Amygdala (tissue), 56 donors: ENCODE results near the gene SLBP.
A peak's percentile ranks its signal among the peaks of the same experiment; 100 is the strongest.

Source experiments
- DNase-seq, 56 donors: peaks; one replicate each; lab custom pipeline; 2025; lab: John Stamatoyannopoulos, UW

SLBP gene

DNA sequence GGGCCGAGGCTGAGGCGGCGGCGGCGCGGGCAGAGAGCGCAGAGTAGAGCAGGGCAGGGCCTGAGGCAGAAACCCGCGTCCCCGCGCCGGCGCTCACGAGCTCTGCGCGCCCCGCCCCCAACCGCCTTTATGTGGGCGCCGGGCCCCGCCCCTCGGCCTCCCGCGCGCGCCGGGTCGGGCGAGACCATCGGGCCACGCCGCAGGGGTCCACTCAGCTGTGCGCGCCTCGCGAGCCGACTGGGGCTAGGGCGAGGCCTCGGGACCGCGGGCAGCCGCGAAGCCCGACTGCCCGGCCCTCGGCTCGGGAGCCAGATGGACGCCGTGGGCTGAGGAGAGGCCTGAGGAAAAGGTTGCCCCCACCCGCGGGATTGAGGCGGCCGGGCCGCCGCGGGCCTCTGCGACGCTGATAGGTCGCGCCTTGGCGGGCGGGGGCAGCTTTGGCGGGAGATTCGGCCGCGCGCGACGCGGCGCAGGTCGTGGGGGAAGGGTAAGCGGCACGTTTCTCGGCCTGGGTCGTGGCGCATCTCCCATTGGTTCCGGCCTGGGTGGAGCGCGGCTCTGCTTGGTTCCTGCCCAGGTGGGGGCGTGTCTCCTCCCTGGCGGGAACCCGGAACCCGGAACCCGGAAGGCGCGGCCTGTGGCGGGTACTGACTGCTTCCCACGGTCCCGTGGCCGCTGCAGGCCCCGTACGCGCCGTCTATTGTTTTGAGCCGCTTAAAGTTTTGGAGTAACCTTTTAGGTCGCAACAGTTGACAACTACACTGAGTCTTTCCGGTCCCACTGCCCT, at the start of gene SLBP:
Gene SLBP, minus strand, starts transcription at position 104 of the 787 bp plus-strand sequence. CDS start 131 bp downstream, outside the sequence.
- DNase-seq = peak; percentile 40 to 95 (median 80)

DNA sequence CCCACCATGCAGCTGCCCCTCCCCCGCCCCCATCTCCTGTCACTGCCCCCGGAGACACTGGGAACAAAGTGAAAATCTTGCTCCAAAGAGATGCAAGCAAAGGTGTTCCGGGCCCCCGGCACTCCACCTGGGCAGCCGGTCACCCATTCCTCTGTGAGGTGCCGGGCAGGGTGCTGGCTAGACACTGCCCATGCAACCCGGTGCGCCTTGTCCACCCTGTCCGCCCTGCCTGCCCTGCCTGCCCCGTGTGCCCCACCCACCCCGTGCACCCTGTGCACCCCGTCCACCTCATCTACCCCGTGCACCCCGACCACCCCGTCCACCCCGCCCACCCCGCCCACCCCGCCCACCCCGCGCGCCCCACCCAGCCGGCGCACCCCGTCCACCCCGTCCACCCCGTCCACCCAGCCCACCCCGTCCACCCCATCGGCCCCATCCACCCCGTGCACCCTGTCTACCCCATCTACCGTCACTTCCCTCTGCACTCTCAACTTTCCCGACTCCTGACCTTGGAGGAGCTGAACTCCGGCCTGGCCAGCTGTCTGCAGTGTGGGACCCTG, 49.1 kb upstream of the SLBP start:
- no peak for DNase-seq

DNA sequence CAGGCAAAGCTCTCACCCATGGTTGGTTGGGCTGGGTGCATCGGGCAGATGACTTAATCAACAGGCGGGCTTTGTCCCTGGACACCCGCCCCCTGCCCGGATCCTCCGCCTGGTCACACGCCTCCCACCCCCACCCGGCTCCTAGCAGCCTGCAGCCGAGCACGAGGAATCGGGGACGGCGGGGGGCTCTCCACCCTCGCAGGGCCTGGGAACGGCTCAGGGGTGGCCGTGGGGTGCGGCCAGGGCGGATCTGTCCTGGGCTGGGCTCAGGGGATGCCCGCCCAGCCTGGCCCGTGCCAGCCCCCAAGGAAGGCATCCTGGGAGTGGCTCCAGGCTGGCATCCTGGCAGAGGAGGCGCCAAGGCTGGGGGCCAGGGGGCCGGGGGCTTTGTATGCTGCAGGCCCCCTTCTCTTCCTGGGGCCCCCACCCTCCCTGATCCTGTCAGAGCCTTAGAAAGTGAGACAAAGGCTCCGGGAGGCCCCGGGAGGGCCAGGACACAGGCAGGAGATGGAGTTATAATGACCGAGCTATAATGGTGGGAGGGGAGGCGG, 48.5 kb upstream of the SLBP start:
- peak in 4 of 56 donors; percentile 12 to 38 (median 26) for DNase-seq

DNA sequence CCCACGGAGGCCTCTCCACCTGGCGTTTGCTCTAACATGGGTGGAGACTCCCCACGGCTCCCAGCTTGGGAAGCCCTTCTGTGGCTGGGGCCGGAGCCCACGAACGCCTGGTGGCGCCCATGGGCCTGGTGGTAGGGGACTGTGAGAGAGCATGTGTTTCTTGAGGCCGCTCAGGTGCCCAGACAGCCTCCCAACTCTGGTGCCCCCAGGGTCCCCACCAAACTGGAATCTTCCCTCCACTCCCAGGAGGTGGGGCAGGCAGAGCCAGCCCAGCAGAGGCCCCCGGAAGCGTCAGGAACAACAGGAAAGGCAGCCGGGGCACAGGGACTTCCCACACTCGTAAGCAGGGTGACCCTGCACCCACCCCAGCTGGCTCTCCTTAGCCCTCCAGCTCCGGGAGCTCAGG, 47.7 kb upstream of the SLBP start:
- no peak for DNase-seq

DNA sequence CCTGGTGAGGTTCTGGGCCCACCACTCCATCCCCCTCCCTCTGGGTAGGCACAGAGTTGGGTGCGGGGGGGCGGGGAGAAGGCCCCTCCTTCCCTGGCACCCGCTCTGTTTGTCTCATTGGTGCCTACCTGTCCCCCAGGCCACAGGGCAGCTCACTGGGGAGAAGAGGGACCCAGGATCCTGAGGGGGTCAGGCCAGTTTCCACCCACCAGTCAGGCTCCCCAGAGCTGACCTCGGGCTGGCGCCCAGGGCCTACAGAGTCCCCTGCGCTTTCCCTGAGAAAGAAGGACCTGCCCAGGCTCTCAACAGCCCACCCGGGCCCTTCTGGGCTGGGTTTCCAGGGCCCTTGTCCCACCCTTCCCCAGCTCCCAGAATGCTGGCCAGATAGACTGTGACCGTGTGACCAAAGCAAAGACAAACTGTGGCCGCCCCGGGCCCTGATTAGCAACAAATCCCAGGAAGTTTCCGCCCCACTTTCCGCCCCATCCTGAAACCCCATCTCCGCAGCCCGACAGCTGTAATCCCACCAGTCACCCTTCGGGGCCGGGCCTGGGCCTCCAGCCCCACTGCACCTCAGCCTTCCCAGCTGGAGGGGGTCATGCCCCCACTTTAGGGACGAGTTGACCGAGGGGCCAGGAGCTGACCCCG, 47.2 kb upstream of the SLBP start:
- no peak for DNase-seq

DNA sequence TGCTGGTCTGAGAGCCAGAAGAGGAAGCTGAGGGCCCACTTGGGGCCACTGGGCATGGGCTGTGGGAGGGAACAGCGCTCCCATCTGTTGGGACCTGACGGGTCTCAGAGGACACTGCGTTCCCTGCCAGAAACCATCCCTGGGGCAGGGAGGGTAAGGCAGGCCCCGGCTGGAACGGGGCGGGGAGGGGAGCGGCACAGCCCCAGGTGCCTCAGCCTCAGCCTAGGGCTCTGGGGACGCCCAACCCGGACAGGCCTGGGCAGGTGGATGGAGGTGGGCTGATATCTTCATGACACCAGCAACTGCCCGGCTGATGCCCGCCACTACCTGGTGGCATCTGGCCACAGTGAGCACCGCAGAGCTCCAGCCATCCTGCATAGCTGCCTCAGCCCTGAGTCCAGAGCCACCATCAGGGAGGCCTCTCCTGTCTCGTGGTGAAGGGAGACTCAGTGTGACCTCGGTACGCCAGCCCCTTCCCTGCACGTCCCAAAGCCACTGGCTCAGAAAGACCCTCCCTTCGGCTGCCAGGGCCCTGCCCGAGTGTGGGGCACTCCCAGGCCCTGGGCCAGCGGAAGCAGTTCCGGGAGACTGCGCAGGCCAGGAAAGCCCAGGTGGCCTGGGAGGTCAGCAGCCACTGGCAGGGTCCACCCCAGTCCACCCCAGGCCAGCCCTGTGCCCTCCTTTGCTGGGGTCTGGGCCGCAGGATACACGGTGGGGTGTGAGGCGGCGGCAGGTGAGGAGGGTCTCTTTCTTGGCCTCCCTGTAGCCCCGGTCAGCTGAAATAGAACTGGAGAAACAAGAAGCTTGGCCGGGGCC, 46.4 kb upstream of the SLBP start:
- DNase-seq = no peak

DNA sequence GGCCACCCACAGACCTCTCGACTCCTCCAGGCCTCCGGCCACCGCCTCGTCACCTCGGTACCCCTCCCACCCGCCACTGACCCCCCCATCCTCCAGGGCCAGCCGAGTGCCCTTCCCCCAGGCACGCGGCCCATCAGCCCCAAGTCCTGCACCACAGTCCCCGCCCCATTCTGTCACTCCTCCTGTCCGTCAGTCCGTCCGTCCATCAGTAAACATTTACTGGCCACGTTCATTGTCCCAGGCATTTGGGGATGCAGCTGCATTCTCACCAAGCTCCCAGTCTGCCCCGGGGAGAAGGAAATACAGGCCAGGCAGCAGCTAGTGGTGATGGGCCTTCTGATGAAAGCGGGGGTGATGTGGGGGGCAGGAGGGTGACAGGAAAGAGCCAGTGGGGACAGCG, 45.7 kb upstream of the SLBP start:
- DNase-seq = no peak

DNA sequence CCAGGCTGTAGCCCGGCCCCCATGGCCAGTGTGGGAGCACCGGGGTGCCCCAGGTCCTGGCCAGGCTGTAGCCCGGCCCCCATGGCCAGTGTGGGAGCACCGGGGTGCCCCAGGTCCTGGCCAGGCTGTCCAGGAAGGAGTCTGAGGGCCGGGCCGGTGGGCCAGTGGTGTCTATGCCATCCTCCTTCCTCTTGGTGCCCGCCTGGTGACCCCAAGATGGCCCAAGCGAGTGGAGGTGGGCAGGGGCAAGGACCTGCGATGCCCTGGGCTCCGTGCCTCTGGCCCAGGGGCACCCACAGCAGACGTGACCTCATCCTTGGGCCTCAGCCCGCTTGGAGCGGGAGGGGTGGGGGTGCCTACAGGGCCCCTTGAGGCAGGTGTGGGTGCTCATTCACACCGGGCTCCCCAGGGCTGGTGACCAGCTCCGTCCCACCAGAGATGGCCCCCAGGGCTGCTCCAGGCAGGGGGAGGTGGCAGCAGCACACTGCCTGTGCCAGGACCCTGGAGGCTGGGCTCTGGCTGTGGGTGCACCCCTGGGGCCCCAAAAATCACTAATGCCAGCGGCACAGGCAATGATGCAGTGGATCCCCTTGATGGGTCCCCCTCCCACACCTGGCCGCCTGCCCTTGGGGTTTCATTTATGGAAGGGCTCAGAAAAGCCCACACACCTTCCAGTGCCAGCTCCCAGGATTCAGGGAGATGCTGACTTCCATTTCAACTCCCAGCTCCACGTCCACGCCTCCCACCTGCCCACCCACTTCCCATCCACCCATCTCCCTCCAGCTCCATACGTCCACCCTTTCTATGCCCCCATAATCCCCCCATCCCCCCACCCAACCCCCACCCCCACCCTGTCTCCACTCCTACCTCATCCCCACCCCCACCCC, 45.0 kb upstream of the SLBP start:
- DNase-seq = no peak

DNA sequence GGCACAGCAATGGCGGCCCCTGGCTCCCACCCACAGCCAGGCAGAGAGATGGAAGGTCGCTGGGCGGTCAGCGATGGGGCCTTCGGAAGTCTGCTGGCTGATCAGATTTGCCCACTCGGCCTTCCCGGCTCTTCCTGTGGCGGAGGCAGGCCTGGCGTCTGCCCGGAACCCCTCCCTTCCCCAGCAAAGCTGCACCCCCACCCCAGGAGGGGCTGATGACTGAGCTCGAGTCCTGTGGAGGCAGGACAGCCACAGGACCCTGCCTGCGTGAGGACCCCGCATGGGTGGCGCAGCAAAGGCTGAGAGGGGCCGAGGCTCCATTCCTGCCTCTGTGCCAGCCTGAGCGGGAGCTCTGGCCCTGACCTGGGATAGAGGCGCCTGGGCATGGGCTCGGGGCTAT, 44.0 kb upstream of the SLBP start:
- no peak for DNase-seq

DNA sequence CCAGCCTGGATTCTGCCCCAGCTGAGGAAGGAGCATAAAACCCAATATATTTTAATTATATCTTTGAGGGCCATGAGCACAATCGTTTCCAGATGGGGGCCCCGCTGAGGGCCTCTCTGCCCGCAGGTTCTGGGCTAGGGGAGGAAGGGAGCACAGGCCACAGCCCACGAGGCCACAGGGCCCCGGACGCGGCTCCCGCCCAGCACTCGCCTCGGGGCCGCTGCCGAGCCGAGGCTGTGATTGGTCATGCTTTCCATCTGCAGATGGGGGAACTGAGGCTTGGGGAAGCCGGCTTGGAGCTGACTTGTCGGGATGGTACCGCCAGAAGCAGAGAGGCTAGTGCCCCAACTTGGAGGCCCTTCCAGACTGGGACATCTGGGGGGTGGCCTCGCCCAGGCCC, 43.2 kb upstream of the SLBP start:
- no peak for DNase-seq

DNA sequence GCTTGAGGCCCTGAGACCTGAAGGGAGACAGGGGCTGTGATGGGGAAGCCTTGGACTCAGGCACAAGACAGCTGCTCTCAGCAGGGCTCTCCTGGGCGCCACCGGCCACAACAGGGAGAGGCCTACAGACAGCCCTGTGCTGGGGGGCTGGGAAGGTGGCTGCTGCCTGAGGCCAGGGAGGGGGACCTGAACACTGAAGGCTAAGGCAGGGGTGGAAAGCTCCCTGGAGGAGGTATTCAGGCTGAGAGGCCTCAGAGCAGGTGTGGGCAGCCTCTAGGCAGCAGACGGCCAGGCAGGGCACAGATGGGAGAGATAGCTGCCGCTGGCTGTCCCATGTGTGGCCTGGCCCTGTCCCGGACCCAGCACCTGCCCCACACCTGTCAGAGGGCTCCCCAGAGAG, 42.2 kb upstream of the SLBP start:
- no peak for DNase-seq

DNA sequence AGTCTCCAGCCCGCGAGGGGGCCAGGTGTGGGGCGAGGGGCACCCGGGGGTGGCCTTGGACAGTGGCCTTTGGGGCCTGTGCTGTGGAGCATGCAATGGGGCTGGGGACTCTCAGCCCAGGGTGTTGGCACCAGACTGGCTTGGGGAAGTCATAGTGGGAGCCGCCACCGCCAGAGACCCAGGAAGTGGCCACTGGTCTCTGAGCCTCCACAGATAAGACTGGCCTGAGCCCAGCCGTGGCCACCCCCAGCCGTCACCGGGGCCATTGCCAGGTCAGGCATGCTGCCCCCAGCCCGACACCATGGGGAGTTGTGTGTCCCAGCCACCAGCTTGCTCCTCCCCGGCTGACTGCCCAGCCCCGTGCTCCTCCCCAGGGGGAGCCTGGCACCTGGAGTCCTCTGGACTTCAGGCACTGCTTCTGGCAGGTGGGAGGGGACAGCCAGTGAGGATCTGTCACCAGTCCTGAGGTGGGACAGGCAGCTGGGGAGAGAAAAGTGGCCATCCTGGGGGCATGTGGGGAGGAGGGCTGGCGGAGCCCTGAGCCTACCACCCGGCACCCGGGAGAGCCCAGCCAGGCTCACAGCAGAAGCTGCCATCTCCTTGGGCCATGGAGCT, 41.7 kb upstream of the SLBP start:
- no peak for DNase-seq

DNA sequence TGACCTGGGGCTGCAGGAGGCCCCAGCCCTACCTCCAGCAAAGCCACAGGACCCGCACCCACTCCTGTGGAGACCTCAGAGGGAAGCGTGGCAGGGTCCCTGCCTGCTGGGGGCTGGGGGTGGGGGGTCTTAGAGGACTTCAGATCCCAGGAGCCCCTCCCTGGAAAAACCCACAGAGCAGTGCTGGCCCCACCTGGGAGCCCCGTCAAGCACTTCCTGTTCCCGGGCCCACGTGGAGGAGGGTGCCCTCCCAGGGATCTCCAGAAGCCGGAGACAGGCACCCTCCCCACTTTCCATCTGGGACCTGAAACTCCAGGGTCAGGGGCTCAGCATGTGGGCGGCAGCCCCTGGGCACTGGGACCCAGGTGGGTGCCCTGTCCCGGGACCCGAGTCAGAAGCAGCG, 41.2 kb upstream of the SLBP start:
- no peak for DNase-seq

DNA sequence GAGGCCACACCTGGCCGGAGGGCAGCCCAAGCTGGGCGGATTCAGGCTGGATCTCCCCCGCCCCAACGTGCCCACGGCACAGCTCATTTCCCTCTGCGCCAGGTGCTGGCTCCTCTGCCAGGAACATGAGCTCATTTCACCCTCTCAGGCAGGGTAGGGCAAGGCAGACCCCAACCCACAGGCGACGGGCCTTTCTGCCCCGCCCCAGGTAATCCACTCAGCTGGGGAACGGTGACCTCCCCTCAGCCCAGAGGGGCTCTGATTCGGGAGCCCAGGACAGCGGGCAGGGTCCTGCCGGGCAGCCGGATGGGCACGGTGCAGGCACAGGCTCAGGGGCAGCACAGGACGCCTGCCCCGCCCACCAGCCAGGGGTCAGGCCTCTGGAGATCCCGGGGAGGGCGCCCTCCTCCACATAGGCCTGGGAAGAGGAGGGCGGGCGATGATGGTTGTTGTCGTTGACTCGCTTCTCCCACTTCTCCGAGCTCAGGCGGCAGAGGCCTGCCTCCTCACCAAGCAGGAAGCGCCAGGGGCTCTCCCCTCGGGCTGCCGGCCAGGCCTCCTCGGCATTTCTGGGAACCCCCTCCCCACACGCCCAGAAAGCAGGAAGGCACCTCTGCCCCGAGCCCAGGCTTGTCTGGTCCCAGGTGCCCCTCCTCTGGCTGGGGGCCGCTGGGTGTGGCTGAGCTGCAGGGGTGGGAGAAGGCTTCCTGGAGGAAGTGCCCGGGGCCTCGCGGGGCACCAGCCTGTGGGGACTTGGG, 40.3 kb upstream of the SLBP start:
- DNase-seq = no peak

DNA sequence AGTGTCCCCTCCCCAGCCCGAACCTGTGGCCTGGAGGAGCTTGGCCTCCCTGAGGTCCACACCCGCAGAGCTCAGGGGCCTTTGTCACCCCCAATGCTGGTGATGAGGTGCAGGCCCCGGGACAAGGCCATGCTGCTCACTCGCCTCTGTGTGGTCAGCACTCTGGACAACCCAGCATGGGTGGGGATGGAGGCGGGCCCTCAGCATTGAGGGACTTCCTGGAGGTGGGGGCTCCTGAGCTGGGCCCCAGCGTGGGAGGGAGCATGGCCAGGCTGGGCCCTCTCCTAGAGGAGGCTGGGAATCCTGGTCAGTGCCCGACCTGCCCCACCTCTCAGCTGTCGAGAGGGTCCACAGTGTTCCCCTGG, 39.8 kb upstream of the SLBP start:
- DNase-seq = no peak

DNA sequence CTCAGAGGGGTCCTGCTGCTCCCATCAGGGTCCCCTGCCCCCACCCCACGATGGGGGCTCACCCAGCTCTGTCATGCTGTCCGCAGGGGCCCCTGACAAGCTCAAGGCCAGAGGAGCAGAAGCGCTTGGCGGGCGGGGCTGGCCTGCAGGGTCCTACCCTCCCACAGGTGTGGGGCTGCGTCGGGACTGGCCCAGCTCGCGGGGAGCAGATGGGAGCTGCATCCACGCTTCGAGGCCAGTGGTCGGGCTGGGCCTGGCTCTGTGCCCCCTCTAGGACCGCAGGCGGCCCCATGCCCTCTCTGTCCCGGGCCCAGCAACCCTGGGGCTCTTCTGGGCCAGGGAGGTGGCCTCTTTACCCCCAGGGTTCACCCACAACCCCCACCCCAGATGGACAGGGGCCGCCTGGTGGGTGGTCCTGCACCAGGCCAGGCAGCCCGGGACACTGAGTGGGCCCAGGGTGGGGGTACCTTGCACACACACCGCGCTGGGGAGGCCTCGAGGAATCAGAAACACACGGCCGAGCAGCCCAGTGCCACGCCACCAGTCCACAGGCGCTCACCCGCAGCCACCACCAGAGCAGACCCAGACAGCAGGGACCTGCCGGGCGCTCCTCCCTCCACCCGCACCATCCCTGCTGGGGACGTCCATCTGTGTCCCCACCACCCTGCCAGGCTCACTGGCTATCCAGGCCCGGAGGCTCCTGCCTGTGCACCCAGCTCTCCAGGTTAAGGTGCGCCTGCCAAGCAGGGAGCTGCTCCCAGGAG, 39.2 kb upstream of the SLBP start:
- DNase-seq = no peak

DNA sequence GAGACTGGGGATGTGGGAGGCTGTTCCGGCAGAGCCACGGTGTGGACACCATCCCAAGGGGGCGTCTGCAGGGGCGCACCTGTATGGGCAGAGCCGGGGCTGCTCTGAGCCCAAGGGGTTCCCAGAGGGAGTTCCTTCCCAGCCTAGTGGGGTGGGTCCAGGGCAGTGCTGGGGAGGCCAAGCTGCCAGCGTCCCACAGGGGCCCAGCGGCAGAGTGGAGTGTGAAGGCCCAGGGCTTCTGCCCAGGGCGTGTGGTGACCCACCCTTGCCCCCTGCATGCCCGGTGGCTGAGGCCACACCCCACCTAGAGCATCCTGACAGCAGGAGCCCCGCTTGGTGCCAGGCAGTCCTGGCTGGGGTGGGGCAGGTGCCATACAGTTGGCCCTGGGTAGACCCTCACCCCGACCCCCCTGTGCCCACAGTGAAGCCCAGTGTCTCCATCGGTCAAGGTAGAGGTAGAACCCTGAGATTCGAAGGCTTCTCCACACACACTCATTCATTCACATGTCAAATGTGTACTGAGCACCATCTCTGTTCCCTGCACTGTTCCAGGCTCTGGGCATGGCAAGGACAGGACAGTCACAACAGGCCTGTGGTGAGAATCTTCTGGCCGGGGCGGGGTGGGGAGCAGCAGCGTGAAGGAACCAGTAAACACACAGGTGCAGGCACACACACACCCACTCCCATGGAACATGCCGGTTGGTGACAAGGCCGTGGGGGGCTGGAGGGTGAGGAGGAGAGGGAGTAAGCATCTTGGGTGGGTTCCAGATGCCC, 38.4 kb upstream of the SLBP start:
- no peak for DNase-seq
